LNCaP clone FGC (cell line): Measurements from ENCODE around the gene ASAP3.
"Not testable (repeated sequence)": the region's sequence is repeated elsewhere in the genome, so short reads cannot be mapped to it uniquely, and the experiment has no call there.

ENCODE experiments used
- DNase-seq: peaks from one replicate; pipeline ENCODE4 v3.0.0-alpha.2; 2011; ENCODE audit warnings: low read depth
- H3K4me3 ChIP-seq: 2 replicates; pipeline ENCODE4 v1.5.1; 2011; ENCODE audit warnings: mild to moderate bottlenecking, low read depth, low read length, control low read depth
- TF ChIP-seq, protein P1 (sequence below): IDR thresholded peaks from 2 replicates; pipeline ENCODE4 v1.5.1; 2012; ENCODE audit warnings: mild to moderate bottlenecking; ENCODE audit not compliant: control insufficient read depth, insufficient read depth; ENCODE audit errors: extremely low read depth

Gene ASAP3

DNA sequence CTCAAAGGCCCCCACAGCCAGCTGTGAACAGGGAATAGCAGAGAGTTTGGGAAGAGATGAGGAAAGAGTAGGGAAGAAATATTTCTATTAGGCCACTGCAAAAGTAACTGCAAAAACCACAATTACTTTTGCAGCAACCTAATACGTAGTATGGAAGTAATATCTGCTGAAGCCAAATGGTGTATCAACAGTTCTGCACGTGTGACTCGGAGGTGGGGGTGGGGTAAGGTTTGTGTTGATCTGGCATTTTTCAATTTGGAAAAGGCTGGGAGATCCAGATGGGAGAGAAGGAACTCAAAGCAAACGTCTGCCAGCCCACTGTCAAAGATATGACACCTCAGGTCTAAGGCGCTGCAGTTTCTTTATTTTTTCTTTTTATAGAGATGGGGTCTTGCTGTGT lies 103.3 kb downstream of the ASAP3 start:
- H3K4me3 ChIP-seq: no peak overlapping the region
- TF ChIP-seq, protein P1, sequence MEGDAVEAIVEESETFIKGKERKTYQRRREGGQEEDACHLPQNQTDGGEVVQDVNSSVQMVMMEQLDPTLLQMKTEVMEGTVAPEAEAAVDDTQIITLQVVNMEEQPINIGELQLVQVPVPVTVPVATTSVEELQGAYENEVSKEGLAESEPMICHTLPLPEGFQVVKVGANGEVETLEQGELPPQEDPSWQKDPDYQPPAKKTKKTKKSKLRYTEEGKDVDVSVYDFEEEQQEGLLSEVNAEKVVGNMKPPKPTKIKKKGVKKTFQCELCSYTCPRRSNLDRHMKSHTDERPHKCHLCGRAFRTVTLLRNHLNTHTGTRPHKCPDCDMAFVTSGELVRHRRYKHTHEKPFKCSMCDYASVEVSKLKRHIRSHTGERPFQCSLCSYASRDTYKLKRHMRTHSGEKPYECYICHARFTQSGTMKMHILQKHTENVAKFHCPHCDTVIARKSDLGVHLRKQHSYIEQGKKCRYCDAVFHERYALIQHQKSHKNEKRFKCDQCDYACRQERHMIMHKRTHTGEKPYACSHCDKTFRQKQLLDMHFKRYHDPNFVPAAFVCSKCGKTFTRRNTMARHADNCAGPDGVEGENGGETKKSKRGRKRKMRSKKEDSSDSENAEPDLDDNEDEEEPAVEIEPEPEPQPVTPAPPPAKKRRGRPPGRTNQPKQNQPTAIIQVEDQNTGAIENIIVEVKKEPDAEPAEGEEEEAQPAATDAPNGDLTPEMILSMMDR: no peak
- no peak for DNase-seq

DNA sequence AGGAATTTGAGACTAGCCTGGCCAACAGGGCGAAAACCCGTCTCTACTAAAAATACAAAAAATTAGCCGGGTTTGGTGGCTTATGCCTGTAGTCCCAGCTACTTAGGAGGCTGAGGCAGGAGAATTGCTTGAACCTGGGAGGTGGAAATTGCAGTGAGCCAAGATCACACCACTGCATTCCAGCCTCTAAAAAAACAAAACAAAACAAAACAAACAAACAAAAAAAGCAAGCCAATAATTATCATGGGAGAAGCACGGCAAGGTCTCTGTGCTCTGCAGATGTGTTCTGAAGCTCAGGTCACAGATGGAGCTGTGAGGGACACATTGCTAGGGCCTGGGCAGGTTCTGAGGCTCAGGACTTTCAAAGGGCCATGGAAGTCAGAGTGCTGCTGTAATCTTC lies 103.7 kb downstream of the ASAP3 start:
- DNase-seq, H3K4me3 ChIP-seq: not testable (repeated sequence)
